Activated CD8-positive, alpha-beta memory T cell treated with anti-CD3 and anti-CD28 coated beads for 36 hours (primary cell): ENCODE results near the gene ANP32B. TPM values are rescaled to one million over a fixed set of nuclear protein-coding genes. Genes with fewer than 3 reads are reported as not detected.
"Not testable (repeated sequence)": the region's sequence is repeated elsewhere in the genome, so short reads cannot be mapped to it uniquely, and the experiment has no call there.

Experiments used
- CTCF ChIA-PET: fragments of 350-600 bp; sonication (Branson Sonifier 250); formaldehyde crosslinking; loops from one replicate; lab custom pipeline; 2021; ENCODE audit warnings: antibody characterized with exemption; lab: Charles Lee
- POLR2A ChIA-PET: fragments of 350-600 bp; sonication (Branson Sonifier 250); formaldehyde crosslinking; loops from one replicate; lab custom pipeline; 2021; ENCODE audit warnings: antibody characterized with exemption; lab: Charles Lee
- total RNA-seq, 2 experiments: library from RNA; stranded (reverse); gene quantifications; one replicate each; pipeline ENCODE4 v1.2.3, GENCODE V29; 2021

The ANP32B gene
- total RNA-seq, 2 experiments from 2014 or later, result 344 to 345 TPM

GRCh38 chr9:97960678-97961328 lies 22.3 kb upstream of the ANP32B start:
- POLR2A ChIA-PET, result not testable (repeated sequence)
- CTCF ChIA-PET, result interaction anchor here (0.8 kb wide), 1 partner anchor 21 kb away, joined by 4 read pairs; no protein-coding TSS in a partner anchor

DNA sequence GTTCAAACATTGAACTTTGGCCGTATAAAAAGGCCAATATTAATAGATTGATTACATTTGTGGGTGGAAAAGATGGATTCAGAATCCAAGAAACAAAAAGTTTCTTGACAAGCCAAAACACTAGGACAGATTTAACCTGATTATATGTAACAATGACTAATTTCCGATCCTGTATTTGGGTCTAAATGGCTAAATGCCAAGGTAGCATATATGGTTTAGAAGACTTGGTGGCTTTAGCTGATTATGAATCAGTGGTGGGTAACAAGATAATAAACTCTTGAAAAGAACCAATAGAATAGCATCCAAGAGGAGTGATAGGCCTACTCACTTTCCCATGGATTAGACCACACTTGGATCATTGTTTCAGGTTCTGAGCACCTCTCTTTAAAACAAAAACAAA lies 21.8 kb upstream of the ANP32B start:
- ChIA-PET CTCF (no interaction called here), POLR2A (no interaction called here)

DNA sequence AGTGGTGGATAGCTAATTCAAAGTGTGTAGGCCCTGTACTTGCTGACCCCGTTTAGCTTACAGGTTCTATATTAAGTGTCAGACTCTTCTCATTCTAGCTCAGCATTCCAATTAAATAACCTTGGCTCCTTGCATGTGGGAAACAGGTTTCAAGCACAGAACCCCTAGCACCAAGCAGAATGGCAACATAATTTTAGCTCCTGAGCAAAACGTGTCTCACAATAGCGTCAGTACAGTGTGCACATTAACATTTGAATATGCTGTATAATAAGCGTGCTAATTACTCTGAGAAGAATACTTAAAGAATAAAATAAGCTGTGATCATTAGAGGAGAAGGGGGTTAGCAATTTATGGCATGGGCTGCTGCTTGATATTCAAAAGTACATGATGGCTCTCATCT lies 21.0 kb upstream of the ANP32B start:
- POLR2A ChIA-PET, result interaction anchor here (0.5 kb wide), 1 partner anchor 20 kb away, joined by 3 read pairs; no protein-coding TSS in a partner anchor
- CTCF ChIA-PET, result interaction anchor here (1.0 to 1.7 kb wide), 3 partner anchors 7 to 18 kb away, joined by 3 to 5 read pairs (median 4); no protein-coding TSS in a partner anchor

GRCh38 chr9:97962575-97962974 lies 20.6 kb upstream of the ANP32B start:
- ChIA-PET CTCF (interaction anchor here (1.0 to 1.7 kb wide), 3 partner anchors 8 to 18 kb away, joined by 3 to 5 read pairs (median 4); no protein-coding TSS in a partner anchor), POLR2A (no interaction called here)

- ChIA-PET CTCF (interaction anchor here (0.7 to 1.7 kb wide), 3 partner anchors 9 to 42 kb away, joined by 3 to 4 read pairs (median 3); no protein-coding TSS in a partner anchor), POLR2A (no interaction called here)
Measured at GRCh38 chr9:97963232-97963631, 19.9 kb upstream of the ANP32B start.

DNA sequence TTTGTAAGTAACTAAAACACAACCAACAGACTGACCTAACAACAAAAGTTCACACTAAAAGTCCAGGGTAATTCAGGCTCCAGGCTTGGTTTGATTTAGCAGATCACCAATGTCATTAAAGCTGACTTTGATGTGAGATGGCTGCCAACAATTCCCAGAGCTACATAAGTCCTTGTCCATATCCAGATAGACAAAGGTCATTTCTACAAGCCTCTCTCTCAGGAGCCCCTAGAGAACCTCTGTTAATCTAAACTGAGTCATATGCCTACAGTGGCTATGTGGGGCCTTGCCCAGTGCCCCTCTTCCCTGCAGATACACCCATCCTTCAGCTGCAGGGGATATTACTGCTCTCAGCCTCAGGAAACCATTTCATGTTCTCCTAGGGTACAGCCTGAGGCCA lies 18.2 kb upstream of the ANP32B start:
- CTCF ChIA-PET, result interaction anchor here (0.6 kb wide), 1 partner anchor 43 kb away, joined by 3 read pairs; no protein-coding TSS in a partner anchor
- POLR2A ChIA-PET, result no interaction called here

- POLR2A ChIA-PET, result interaction anchor here (0.7 kb wide), 1 partner anchor 53 kb away, joined by 16 read pairs; no protein-coding TSS in a partner anchor
- CTCF ChIA-PET, result interaction anchor here (0.7 to 1.6 kb wide), 3 partner anchors 11 to 76 kb away, joined by 3 to 4 read pairs (median 3); no protein-coding TSS in a partner anchor
Measured at GRCh38 chr9:97966493-97966892, 16.6 kb upstream of the ANP32B start.

GRCh38 chr9:97969014-97969413 lies 14.1 kb upstream of the ANP32B start:
- POLR2A ChIA-PET, result no interaction called here
- CTCF ChIA-PET, result no interaction called here

DNA sequence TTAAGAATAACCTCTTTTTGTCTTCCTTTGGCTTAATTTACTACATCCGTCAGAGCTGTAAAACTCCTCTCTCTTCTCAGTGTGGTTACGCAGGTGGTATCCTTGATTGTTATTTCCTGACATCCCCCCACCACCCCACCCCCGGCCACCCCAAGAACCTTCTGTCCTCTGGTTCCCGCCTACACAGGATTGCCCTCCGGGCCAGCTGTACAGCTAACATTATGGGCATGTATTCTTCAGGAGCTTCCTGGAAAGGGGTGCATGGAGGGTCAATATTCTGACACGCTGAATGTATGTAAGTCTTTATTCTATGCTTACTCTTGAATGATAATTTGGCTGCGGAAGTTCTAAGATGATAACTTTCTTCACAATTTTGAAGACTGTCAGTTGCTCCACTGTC lies 13.0 kb upstream of the ANP32B start:
- ChIA-PET POLR2A (no interaction called here), CTCF (interaction anchor here (0.9 to 1.7 kb wide), 2 partner anchors 13 to 34 kb away, joined by 3 to 4 read pairs; partner anchors contain the start of gene ANP32B)

DNA sequence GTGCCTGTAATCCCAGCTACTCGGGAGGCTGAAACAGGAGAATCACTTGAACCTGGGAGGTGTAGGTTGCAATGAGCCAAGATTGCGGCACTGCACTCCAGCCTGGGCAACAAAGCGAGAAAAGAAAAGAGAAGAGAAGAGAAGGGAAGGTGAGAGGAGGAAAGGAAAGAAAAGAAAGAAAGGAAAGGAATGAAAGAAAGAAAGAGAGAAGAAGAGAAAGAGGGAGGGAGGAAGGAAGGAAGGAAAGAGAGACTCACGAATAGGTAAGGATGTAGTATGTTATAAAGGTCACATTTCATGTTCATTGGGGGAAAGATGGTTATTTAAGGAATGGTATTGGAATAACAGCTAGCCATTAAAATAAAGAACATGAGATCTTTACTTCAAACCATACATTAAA lies 10.4 kb upstream of the ANP32B start:
- ChIA-PET CTCF (no interaction called here), POLR2A (interaction anchor here (0.8 kb wide), 1 partner anchor 9 kb away, joined by 5 read pairs; no protein-coding TSS in a partner anchor)

DNA sequence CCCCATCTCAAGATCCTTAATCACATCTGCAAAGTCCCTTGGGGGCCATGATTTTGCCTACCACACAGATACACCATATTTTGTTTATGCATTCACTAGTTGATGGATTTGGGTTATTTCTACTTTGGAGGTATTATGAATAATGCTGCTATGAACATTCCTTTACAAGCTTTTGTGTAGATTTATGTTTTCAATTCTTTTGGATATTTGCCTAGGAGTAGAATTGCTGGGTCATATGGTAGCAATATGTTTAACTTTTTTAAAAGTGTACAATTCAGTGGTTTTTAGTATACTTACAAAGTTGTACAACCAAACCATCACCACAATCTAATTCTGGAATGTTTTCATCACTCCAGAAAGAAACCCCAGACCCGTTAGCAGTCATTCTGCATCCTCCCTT lies 7.8 kb upstream of the ANP32B start:
- CTCF ChIA-PET, result interaction anchor here (1.2 kb wide), 1 partner anchor 13 kb away, joined by 5 read pairs; no protein-coding TSS in a partner anchor
- POLR2A ChIA-PET, result no interaction called here

DNA sequence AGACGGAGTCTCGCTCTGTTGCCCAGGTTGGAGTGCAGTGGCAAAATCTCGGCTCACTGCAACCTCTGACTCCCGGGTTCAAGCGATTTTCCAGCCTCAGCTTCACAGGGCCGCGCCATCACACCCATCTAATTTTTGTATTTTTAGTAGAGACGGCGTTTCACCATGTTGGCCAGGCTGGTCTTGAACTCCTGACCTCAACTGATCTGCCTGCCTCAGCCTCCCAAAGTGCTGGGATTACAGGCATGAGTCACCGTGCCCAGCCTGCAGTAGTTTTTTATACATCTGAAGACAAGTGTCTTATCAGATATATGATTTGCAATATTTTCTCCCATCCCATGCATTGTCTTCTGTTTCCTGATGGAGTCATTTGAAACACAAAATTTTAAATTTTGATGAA lies 6.5 kb upstream of the ANP32B start:
- CTCF ChIA-PET, POLR2A ChIA-PET: not testable (repeated sequence)

- CTCF ChIA-PET, result interaction anchor here (1.0 kb wide), 2 partner anchors 12 to 19 kb away, joined by 3 read pairs; no protein-coding TSS in a partner anchor
Measured at GRCh38 chr9:97978371-97979130, 4.6 kb upstream of the ANP32B start.

GRCh38 chr9:97979788-97980478 lies 3.2 kb upstream of the ANP32B start:
- CTCF ChIA-PET, result no interaction called here

More at GRCh38 chr9:97978371-97979130, 4.6 kb upstream of the ANP32B start:
- POLR2A ChIA-PET, result no interaction called here

DNA sequence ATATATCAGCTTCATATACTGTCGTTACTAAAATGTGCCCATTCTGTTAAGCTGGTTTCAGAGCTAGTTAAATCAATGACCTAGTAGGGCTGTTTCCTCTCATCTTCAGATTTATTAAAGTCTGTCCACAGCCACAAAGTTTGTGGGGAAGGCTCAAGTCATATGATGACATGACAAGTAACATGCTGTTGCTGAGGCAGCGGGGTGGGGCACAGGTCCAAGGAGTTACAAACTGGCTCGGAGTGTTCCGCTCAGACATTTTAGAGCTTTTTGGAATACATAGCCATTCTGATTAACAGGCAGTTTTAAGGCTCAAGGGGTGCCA lies 2.7 kb upstream of the ANP32B start:
- CTCF ChIA-PET, result no interaction called here
- POLR2A ChIA-PET, result no interaction called here

More at GRCh38 chr9:97979788-97980478, 3.2 kb upstream of the ANP32B start:
- POLR2A ChIA-PET, result no interaction called here

DNA sequence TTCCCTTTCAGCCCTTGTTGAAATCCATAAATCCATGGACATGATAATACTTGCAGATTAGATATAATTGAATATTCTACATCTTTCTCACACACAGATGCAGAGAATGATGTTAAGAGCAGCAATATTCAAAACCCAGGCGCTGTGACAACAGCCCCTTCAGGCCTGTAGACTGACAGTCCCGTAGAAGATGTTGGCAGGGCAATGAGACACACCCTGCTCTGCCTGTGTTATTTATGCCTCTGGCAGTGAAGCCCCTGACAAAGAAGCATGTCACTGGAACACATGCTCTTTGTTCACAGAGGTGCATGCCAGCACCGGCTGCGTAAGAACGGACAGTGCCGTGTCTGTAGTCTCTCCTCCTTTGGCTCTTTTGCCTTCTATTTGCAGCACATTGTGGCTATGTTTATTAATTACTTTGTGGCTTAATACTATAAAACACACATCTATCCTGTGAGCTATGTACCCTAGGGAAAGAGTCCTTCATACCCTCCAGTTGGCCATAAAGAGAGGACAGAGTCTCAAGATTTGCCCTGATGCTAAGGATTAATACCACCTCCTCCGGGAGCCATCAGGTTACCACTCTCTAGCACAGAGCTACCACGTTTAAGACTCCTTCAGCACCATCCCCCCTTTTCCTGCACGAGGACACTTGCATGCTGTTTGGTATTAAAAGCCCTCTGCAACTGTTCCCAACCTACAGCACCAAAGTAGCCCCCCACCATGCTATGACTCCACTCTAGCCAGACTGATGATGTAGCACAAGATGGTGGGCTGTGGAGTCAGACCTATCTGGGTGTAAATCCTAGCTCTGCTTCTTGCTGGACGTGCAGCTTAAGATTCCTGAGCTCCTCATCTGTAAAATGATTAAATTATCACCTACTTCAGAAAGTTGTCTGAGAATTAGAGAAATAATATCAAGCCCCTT lies 2.0 kb upstream of the ANP32B start:
- ChIA-PET POLR2A (interaction anchor here (2.1 to 6.0 kb wide), 2 partner anchors 22 to 59 kb away, joined by 11 to 65 read pairs; partner anchors contain the start of gene TRMO), CTCF (interaction anchor here (0.6 to 5.8 kb wide), 5 partner anchors 16 to 277 kb away, joined by 3 to 55 read pairs (median 3); partner anchors contain the start of gene TRMO)

GRCh38 chr9:97981846-97982682 lies 1.1 kb upstream of the ANP32B start:
- ChIA-PET CTCF (interaction anchor here (0.6 to 5.8 kb wide), 9 partner anchors 10 to 276 kb away, joined by 3 to 55 read pairs (median 4); partner anchors contain the start of gene TRMO), POLR2A (interaction anchor here (0.6 to 6.0 kb wide), 14 partner anchors 9 to 1205 kb away, joined by 3 to 65 read pairs (median 6); partner anchors contain the start of genes NANS, NCBP1, TBC1D2 and TRMO)
